ENCODE measurements around the gene BCL2L12. TPM values are rescaled to one million over a fixed set of nuclear protein-coding genes. Genes with fewer than 3 reads are reported as not detected.

The BCL2L12 gene
- total RNA-seq, 1 experiment from 2014 or later: 42.5 TPM

DNA sequence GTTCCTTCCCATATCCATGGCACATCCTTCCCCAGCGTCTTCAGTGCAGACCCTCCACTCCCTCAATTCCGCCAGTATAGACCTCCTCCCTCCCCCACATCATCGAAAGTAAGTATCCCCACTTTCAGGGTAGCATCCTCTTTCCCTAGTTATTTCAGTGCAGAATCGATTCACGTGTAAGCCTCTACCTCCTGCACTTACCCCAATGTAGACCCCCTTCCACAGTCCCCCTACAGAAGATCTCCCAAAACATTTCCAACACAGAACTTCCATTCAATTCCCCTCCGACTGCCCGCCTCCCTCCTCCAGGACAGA lies 740 bp upstream of the BCL2L12 start:
- peaks cover 33% of the 10 kb centered on the region for H3K36me3 ChIP-seq (replicated peaks; ENCODE audit: control insufficient read depth, insufficient read depth, low read length)
- H3K4me3 ChIP-seq (ENCODE audit: insufficient read depth, low read depth, low read length): peak overlapping the region; percentile 90
- no peaks in the 10 kb centered on the region for H3K27me3 ChIP-seq (ENCODE audit: control insufficient read depth, insufficient read depth, low read length)
- no peak for DNase-seq

DNA sequence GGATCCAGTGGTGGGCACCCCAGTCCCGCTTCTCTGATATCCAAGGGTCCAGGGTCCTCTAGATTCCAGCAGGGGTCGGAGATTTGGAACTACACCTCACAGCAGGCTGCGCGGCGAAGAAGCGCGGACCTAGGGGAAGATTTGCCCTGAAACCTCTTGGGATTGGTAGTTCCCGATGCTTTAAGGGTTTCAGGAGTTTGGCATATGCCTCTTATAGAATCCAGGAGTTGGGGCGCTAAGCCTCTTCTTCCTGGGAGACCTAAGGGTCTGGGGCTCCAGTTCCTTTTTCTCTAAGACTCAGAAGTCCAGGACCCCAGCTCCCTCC lies 349 bp downstream of the BCL2L12 start:
- no peaks in the 10 kb centered on the region for H3K27me3 ChIP-seq (ENCODE audit: control insufficient read depth, insufficient read depth, low read length)
- DNase-seq: no peak
- peak overlapping the region; percentile 90 for H3K4me3 ChIP-seq (ENCODE audit: insufficient read depth, low read depth, low read length)
- H3K36me3 ChIP-seq (replicated peaks; ENCODE audit: control insufficient read depth, insufficient read depth, low read length): peaks cover 25% of the 10 kb centered on the region

DNA sequence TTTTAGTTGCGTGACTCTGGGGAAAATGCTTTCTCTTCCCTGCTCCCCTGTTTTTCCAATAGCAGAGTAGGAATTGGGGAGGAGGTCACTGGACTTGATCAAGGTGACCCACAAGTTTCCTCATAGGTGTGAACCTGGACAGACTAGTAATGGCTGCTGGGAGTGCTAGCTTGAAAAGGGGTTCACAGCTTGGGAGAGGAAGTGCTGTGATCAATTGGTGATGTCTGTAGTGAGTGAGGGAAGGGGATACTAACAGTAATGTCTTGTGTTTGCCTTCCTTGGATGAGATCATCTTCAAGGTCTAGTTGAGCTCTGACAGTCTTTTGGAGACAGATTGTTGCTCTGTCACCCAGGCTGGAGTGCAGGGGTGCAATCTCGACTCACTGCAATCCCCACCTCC lies 1.7 kb downstream of the BCL2L12 start:
- DNase-seq: no peak
- Histone ChIP-seq H3K4me3 (ENCODE audit: insufficient read depth, low read depth, low read length) (no peak overlapping the region), H3K36me3 (replicated peaks; ENCODE audit: control insufficient read depth, insufficient read depth, low read length) (peaks cover 14% of the 10 kb centered on the region), H3K27me3 (ENCODE audit: control insufficient read depth, insufficient read depth, low read length) (no peaks in the 10 kb centered on the region)

DNA sequence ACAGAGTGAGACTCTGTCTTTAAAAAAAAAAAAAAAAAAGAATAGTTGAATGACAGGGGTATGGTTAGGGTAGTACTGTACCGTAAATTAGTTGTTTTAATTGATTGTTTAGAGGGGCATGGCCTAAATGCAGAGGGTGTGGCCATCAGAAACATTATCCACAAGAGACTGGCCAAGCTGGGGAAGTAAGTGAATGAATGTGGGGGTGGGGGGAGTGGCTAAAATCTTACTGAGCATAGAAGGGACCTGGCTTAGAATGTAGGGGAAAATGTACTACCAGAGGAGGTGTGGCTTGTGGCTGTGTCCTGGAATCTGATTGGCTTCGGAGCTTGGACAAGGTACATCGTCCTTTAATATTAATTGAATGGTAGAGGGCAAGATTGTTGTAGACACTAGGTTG lies 3.8 kb downstream of the BCL2L12 start:
- DNase-seq: no peak
- Histone ChIP-seq H3K4me3 (ENCODE audit: insufficient read depth, low read depth, low read length) (no peak overlapping the region), H3K36me3 (replicated peaks; ENCODE audit: control insufficient read depth, insufficient read depth, low read length) (peaks cover 12% of the 10 kb centered on the region), H3K27me3 (ENCODE audit: control insufficient read depth, insufficient read depth, low read length) (no peaks in the 10 kb centered on the region)

DNA sequence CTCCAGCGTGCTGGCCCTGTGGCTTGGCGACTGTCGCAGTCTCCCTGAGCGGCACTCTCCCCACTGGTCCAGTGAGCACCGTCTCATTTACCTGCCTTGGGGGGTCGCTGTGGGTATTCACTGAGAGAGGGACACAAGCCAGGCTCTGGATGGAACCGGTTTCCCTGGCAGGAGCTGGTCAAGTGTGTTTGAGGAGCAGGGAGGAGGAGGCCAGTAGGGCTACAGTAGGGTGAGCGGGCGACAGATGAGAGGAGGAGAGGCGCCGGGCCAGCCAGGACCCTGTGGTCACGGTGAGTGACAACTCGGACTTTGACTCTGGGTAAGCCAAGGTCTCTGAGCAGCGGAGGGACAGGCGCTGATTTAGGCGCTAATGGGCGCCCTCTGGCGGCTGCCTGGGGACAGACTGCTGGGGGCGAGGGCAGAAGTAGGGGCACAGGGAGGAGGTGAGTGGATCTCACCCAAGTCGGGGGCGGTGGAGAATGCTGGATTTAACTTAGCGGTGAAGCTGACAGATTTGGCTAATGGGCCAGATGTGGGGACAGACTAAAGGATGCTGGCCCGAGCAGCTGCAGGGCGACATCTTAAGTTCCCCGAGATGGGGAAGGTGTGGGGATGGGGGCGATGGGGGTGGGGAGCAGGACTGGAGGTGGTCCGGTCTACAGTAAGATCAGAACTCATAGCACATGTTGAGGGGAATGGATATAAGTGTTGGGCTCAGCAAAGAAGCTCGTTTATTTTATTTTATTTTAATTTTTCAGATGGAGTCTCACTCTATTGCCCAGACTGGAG lies 6.6 kb downstream of the BCL2L12 start:
- no peaks in the 10 kb centered on the region for H3K27me3 ChIP-seq (ENCODE audit: control insufficient read depth, insufficient read depth, low read length)
- peak; percentile 96 for DNase-seq
- H3K4me3 ChIP-seq (ENCODE audit: insufficient read depth, low read depth, low read length): peak overlapping the region; percentile 21
- H3K36me3 ChIP-seq (replicated peaks; ENCODE audit: control insufficient read depth, insufficient read depth, low read length): peaks cover 9% of the 10 kb centered on the region

DNA sequence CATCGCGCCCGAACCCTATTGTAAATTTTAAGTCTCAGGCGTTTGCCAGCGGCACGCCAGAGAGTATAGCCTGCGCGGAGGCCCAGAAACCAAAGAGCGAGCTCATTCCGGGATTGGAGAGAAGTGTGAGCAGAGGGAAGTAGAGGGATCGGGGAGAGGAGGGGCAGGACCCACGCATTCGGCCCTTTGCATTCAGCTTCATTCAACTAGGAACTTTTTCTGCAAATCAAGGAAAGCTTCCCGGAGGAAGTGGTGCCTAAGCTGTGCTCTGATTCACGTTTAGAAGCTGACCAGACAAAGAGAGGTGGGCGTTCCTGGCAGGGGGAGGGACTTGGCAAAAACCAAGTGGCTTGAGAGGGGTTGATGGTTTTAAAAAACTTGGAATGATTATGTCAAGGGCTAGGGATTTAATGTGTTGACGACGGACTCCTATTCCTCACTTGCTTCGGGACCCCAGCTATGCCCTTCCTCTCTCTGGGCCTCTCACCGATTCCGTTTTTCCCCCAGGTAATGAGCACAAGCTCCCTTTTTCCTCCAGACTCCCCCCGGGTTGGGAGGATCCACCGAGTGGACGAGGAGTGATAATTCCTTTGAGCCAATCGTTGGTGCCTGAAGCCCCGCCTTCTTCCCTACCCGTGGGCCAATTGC lies 10.5 kb downstream of the BCL2L12 start:
- Histone ChIP-seq H3K4me3 (ENCODE audit: insufficient read depth, low read depth, low read length) (peak overlapping the region; percentile 55), H3K36me3 (replicated peaks; ENCODE audit: control insufficient read depth, insufficient read depth, low read length) (peaks cover 7% of the 10 kb centered on the region), H3K27me3 (ENCODE audit: control insufficient read depth, insufficient read depth, low read length) (no peaks in the 10 kb centered on the region)
- peak; percentile 94 for DNase-seq

DNA sequence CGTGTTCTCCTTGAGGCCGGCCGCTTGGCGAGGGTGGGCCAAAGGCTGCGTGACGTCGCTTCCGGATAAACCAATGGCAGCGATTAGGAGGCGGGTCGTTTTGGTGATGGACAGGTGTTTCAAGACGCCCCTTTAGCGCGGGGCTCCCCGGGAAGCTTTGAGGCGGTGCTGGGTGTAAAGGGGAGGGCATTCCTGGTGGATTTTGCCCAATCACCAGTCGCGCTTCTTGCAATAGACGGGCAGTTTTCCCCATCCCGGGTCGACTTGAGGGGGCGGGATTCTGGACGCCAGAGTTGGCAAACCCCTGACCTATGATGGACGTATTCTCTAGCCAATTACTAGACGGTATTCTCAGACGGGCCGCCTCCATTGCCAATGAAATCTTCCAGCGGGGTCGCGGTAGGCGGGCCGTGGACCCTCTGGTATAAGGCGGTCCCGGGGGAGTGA lies 11.1 kb downstream of the BCL2L12 start:
- H3K27me3 ChIP-seq (ENCODE audit: control insufficient read depth, insufficient read depth, low read length): no peaks in the 10 kb centered on the region
- H3K4me3 ChIP-seq (ENCODE audit: insufficient read depth, low read depth, low read length): peak overlapping the region; percentile 100
- DNase-seq: peak; percentile 98
- peaks cover 9% of the 10 kb centered on the region for H3K36me3 ChIP-seq (replicated peaks; ENCODE audit: control insufficient read depth, insufficient read depth, low read length)

DNA sequence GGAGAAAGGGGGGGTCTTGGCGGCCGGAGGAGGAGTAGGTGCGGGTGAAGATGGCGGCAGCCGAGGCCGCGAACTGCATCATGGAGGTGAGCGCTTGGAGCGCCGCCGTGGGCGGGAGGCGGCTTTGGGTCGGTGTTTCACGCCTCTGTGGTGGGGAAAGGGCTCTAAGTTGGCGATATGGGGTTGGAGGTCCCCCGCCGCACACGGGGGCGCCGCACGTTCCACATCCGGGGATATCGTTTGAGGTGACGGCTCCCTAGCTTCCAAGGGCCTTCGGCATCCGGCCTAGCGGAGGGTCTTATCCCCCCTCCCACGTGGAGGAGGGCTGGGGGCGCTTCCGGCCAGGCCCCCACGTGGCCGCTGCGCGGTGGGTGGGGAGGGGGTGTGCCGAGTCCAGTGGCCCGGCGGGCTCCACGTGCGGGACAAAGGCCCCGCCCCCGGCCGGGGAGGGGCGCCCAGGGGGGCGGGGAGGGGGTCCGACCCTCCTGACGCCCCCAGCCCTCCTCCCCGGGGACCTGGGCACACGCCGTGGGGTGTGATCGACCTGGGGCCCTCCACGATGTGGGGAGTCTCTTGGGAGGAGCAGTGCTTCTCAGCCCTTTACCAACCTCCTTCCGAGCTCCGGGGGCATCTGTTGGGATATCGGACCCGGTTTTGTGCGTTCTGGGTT lies 11.6 kb downstream of the BCL2L12 start, which contains the start of gene PRMT1:
TSS of gene PRMT1 (plus strand) at position 41 of the 670 bp plus-strand sequence. CDS start at position 51, 10 bp downstream.
- DNase-seq: peak; percentile 90
- H3K36me3 ChIP-seq (replicated peaks; ENCODE audit: control insufficient read depth, insufficient read depth, low read length): peaks cover 14% of the 10 kb centered on the region
- no peaks in the 10 kb centered on the region for H3K27me3 ChIP-seq (ENCODE audit: control insufficient read depth, insufficient read depth, low read length)
- peak within 1 kb of the TSS; percentile 100 for H3K4me3 ChIP-seq (ENCODE audit: insufficient read depth, low read depth, low read length)

DNA sequence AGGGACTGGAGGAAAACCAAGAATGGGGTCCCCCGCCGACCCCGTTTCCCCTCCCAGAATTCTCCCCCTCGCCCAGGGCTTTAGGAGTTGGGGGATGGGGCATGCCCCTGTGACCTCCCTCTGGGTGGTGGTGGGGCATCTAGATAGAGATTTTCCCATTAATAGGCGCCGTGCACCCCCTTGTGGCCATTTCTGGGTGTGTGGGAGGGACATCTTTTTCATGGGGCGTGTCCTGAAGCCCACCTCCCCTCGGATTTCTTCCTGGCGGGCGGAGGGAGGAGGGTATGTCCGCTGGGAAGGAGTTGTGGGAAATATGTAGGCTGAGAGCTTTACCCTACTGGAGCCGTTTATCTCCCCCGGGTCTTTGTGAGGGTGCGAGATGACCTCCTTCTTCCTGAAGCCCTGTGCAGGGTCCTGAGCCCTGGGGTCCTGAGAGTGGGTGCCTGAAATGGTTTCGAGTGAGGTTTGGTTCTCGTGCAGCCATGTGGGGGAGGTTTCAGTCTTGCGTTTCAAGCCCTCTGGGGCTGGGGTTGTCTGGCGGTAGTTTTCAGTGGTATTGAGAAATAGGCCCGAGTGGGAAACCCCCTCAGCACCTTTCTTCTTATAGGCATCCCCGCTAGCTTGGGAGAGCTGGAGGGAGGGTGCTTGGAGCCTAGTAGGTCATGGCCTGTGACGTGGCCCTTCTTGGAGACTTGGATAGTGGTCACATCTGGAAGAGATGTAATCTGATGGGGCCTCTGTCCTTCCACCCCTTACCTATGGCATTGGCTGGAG lies 12.4 kb downstream of the BCL2L12 start:
- peak overlapping the region; percentile 100 for H3K4me3 ChIP-seq (ENCODE audit: insufficient read depth, low read depth, low read length)

DNA sequence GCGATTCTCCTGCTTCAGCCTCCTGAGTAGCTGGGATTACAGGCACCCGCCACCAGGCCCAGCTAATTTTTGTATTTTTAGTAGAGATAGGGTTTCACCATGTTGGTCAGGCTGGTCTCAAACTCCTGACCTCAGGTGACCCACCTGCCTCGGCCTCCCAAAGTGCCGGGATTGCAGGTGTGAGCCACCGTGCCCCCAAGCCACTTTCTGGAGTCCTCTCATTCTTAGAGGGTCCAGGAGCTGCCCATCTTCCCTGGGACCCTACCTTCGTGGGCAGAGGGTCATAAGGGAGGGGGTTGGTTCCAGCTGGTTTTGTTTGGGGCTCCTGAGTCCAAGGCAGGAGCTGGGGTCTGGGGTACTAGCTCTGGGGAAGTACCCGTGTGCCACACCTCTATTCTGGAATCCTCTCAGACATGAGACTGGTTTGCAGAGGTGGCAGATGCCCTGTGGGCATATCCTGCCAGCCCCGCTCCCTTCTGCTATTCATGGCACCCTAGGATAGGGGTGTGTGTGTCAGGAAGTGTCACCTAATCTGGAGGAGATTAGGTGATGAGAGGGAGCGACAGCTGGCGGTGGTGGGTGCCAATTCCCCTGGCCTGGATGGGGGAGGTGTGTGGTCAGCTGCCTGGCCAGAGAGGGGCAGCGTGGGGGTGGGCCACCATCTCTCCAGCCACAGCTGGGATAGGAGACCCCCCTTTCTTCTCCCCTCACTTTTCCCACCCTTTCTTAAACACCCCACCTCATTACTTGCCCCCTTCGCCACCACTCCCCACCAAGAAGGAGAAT lies 13.4 kb downstream of the BCL2L12 start:
- H3K4me3 ChIP-seq (ENCODE audit: insufficient read depth, low read depth, low read length): no peak overlapping the region
- no peaks in the 10 kb centered on the region for H3K27me3 ChIP-seq (ENCODE audit: control insufficient read depth, insufficient read depth, low read length)
- no peak for DNase-seq
- peaks cover 14% of the 10 kb centered on the region for H3K36me3 ChIP-seq (replicated peaks; ENCODE audit: control insufficient read depth, insufficient read depth, low read length)

More for the DNA sequence above, 12.4 kb downstream of the BCL2L12 start:
- Histone ChIP-seq H3K36me3 (replicated peaks; ENCODE audit: control insufficient read depth, insufficient read depth, low read length) (peaks cover 16% of the 10 kb centered on the region), H3K27me3 (ENCODE audit: control insufficient read depth, insufficient read depth, low read length) (no peaks in the 10 kb centered on the region)
- peak; percentile 88 for DNase-seq

DNA sequence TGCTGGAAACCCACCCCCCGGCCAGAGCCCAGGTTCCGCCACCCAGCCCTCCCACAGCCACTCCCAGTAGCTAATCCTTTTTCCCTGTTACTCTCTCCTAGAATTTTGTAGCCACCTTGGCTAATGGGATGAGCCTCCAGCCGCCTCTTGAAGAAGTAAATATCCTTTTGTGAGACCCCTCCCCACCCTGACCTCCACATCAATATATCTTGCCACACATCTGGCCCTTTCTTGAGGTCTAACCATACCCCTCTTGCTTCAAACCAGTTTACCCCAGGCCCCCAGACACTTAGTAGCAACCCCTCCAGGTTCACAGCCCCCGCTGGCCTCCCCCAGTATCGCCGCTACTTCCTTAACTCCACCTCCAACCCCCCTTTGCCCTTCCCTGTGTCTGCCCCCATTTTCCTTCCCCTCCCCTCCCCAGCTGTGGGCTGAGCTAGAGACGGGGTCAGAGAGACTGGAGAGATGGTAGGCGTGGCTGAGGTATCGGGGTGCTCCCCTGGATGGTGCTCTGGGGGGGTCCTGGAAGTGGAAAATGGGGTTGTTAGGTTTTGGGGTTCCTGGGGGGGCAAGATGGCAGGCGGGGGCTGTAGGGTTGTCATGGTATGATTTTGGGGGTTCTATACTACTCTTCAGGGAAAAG lies 14.2 kb downstream of the BCL2L12 start:
- Histone ChIP-seq H3K27me3 (ENCODE audit: control insufficient read depth, insufficient read depth, low read length) (no peaks in the 10 kb centered on the region), H3K4me3 (ENCODE audit: insufficient read depth, low read depth, low read length) (no peak overlapping the region), H3K36me3 (replicated peaks; ENCODE audit: control insufficient read depth, insufficient read depth, low read length) (peaks cover 17% of the 10 kb centered on the region)
- peak; percentile 51 for DNase-seq

DNA sequence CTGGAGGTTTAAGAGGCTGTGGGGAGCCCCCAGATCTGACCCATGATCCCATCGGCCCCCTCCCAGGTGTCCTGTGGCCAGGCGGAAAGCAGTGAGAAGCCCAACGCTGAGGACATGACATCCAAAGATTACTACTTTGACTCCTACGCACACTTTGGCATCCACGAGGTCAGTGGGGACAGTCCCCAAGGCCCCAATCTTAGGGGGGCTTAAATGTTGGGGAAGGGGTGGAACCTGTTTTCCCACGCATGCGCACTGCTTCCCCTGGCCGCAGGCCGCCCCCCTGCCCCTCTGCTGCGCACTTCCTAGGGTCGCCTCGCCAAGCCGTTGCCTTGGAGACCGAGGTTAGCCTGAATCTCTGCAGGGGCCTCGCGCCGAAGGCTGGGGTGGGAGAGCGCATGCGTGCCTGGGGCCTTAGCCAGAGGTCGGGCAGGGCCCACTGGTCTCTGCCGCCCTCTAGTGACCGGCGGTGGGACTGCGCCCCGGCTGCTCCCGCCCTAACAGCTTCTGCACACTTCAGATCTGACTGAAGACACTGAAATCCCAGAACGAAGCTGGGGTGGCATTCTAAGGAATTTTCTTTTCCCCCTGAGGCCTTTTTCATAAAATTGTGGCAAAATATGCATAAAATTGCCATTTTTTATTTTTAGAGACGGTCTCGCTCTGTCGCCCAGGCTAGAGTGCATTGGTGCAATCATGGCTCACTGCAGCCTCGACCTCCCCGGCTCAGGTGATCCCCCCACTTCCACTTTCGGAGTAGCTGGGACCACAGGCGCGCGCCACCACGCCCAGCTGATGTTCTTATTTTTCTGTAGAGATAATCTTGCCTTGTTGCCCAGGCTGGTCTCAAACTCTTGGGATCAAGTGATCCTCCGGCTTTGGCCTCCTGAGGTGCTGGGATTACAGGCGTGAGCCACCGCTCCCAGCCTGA lies 15.0 kb downstream of the BCL2L12 start:
- Histone ChIP-seq H3K36me3 (replicated peaks; ENCODE audit: control insufficient read depth, insufficient read depth, low read length) (peaks cover 24% of the 10 kb centered on the region), H3K27me3 (ENCODE audit: control insufficient read depth, insufficient read depth, low read length) (no peaks in the 10 kb centered on the region), H3K4me3 (ENCODE audit: insufficient read depth, low read depth, low read length) (no peak overlapping the region)
- DNase-seq: peak; percentile 100

DNA sequence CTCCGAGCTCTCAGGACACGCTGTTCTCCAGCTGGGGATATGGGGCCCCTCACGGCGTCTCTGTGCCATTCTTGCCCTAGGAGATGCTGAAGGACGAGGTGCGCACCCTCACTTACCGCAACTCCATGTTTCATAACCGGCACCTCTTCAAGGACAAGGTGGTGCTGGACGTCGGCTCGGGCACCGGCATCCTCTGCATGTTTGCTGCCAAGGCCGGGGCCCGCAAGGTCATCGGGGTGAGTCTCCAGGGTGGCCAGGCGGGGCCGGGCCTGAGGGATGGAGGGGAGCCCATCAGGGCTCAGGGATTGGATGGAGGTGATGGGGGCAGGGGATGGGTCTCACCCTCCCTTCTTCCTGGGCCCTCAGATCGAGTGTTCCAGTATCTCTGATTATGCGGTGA lies 16.1 kb downstream of the BCL2L12 start:
- no peak overlapping the region for H3K4me3 ChIP-seq (ENCODE audit: insufficient read depth, low read depth, low read length)
- no peaks in the 10 kb centered on the region for H3K27me3 ChIP-seq (ENCODE audit: control insufficient read depth, insufficient read depth, low read length)
- DNase-seq: no peak
- peaks cover 30% of the 10 kb centered on the region for H3K36me3 ChIP-seq (replicated peaks; ENCODE audit: control insufficient read depth, insufficient read depth, low read length)
